ENCODE measurements around the gene DIDO1. TPM values are rescaled to one million over a fixed set of nuclear protein-coding genes. Genes with fewer than 3 reads are reported as not detected.

Gene DIDO1
- total RNA-seq, 2 experiments from 2014 or later: 45.9 to 47.4 TPM

DNA sequence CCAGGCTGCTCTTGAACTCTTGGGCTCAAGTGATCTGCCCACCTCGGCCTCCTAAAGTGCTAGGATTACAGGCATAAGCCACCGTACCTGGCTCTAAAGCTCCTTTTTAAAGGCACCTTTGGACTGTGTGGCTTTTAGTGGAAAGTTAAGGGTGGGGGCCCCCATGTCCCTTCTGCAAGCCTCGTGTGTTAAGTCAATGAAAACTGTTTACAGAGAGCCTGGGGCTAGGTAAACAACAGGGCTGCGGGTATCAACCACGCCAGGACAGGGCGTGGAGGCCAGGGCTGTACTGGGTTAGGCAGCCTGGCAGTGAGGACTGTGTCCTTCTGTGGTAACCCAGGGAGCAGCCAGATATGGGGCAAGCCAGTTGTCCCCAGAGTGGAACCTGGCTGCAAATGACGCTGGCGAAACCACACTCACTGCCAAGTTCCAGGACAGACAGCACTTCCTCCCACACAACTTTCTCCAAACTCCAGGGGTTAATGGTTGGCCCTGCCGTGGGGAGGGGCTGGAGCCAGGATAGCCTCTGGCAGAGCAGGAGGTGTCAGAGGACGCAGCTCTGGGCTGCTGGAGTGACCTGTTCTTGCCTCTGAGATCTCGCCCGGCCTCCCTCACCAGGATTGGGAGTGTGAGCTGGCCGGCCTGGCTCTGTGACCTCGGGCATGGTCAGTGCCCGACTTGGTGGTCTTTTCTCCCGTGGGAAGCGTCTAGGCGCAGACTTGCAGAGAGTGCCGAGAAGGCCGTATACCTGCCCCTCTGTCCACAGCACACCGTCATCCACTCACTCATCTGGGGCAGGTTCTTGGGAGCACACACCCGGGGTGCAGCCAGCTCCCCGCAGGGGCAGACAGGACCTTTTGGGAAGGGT, 29.4 kb upstream of the DIDO1 start:
- H3K9me3 Mint-ChIP-seq: no peaks in the 10 kb centered on the region
- no peaks in the 10 kb centered on the region for H3K27me3 Mint-ChIP-seq
- H3K36me3 Mint-ChIP-seq (ENCODE audit: low read depth): peaks cover 35% of the 10 kb centered on the region
- H3K27ac Mint-ChIP-seq: no peak overlapping the region
- TF ChIP-seq CTCF (IDR thresholded peaks at IDR 0.05): no peak
- DNase-seq (no peak), ATAC-seq (no peak)
- intact Hi-C loops (cut with micrococcal nuclease): loop anchor here (10.0 kb wide), 1 partner anchor 51 kb away; no protein-coding TSS in a partner anchor
- H3K4me3 Mint-ChIP-seq: no peak overlapping the region
- ChIA-PET CTCF (interaction anchor here (1.2 to 3.2 kb wide), 5 partner anchors 14 to 56 kb away, joined by 3 to 17 read pairs (median 7); no protein-coding TSS in a partner anchor), POLR2A (interaction anchor here (3.3 kb wide), 1 partner anchor 18 kb away, joined by 29 read pairs; the partner anchor contains the start of gene GID8)
- H3K4me1 Mint-ChIP-seq (ENCODE audit: low read depth): peaks cover 25% of the 10 kb centered on the region

GRCh38 chr20:62953839-62954703, 27.8 kb upstream of the DIDO1 start:
- ChIA-PET CTCF (interaction anchor here (0.7 to 3.2 kb wide), 18 partner anchors 15 to 131 kb away, joined by 3 to 17 read pairs (median 4); partner anchors contain the start of gene GID8), POLR2A (interaction anchor here (0.6 to 3.3 kb wide), 18 partner anchors 9 to 354 kb away, joined by 3 to 29 read pairs (median 3); partner anchors contain the start of gene GID8)
- TF ChIP-seq CTCF (IDR thresholded peaks at IDR 0.05): no peak
- H3K36me3 Mint-ChIP-seq (ENCODE audit: low read depth): peaks cover 44% of the 10 kb centered on the region
- peak; percentile 89 for DNase-seq
- intact Hi-C loops (cut with micrococcal nuclease): loop anchor here (10.0 kb wide), 1 partner anchor 49 kb away; no protein-coding TSS in a partner anchor
- H3K4me3 Mint-ChIP-seq: peak overlapping the region; percentile 85
- peak overlapping the region; percentile 90 for H3K27ac Mint-ChIP-seq
- H3K4me1 Mint-ChIP-seq (ENCODE audit: low read depth): peaks cover 24% of the 10 kb centered on the region
- ATAC-seq: peak; percentile 86
- H3K27me3 Mint-ChIP-seq: no peaks in the 10 kb centered on the region
- H3K9me3 Mint-ChIP-seq: no peaks in the 10 kb centered on the region

DNA sequence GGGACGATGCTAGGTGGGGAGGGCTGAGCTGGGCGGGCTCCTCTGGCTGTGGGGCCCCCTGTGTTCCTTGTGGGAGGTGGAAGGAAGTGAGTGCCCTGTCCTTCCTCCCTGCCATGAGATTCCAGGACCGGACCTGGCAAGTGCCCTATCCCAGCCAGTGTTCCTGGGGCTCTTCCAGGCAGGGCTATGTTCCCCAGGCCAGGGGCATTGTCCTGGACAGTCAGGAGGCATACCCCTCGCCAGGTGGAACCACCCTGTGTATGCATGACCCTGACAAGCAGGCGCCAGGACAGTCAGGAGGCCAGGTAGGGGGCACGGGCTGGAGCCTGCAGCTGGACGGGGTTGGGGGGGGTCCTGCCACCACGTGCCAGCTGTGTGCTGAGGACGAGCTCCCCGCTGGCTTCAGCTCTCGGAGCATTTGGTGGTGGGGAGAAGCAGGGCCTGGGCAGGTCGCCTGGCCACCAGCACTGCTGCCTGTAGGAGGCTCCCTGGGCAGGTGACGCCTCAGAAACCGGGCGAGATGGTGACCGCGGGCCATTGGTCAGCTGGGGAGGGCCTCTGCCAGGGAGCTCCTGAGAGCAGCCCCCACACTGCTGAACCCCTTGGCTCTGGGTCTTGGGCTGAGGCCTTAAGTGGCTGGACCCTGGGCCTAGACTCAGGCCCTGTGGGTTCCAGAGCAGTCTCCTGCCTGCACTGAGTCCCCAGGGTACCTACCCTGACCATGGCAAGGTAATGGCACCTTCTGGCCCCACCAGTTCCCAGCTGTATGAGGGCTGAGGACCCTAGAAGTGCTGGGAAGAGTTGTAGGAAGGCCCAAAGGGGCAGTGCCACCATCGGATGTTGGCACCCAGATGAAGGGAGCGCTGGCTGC, 26.9 kb upstream of the DIDO1 start:
- H3K27me3 Mint-ChIP-seq: no peaks in the 10 kb centered on the region
- peak overlapping the region; percentile 90 for H3K27ac Mint-ChIP-seq
- ATAC-seq (no peak), DNase-seq (peak; percentile 33)
- H3K36me3 Mint-ChIP-seq (ENCODE audit: low read depth): peaks cover 51% of the 10 kb centered on the region
- POLR2A ChIA-PET: interaction anchor here (0.5 to 3.3 kb wide), 19 partner anchors 9 to 353 kb away, joined by 3 to 29 read pairs (median 3); partner anchors contain the start of gene GID8
- intact Hi-C loops (cut with micrococcal nuclease): loop anchor here (10.0 kb wide), 1 partner anchor 48 kb away; no protein-coding TSS in a partner anchor
- no peak for TF ChIP-seq CTCF (IDR thresholded peaks at IDR 0.05)
- CTCF ChIA-PET: interaction anchor here (0.9 to 3.2 kb wide), 11 partner anchors 18 to 77 kb away, joined by 3 to 17 read pairs (median 4); no protein-coding TSS in a partner anchor
- peaks cover 24% of the 10 kb centered on the region for H3K4me1 Mint-ChIP-seq (ENCODE audit: low read depth)
- H3K4me3 Mint-ChIP-seq: peak overlapping the region; percentile 85
- H3K9me3 Mint-ChIP-seq: no peaks in the 10 kb centered on the region

- Mint-ChIP-seq H3K4me3 (peak within 1 kb of the TSS; percentile 85), H3K36me3 (ENCODE audit: low read depth) (peaks cover 51% of the 10 kb centered on the region), H3K4me1 (ENCODE audit: low read depth) (peaks cover 20% of the 10 kb centered on the region), H3K27ac (peak within 1 kb of the TSS; percentile 90), H3K27me3 (no peaks in the 10 kb centered on the region), H3K9me3 (no peaks in the 10 kb centered on the region)
- POLR2A ChIA-PET: interaction anchor here (0.9 to 3.3 kb wide), 7 partner anchors 8 to 52 kb away, joined by 3 to 29 read pairs (median 4); partner anchors contain the start of gene GID8
- DNase-seq: peak; percentile 88
- intact Hi-C loops (cut with micrococcal nuclease): loop anchor here (10.0 kb wide), 1 partner anchor 48 kb away; no protein-coding TSS in a partner anchor
- peak; percentile 72 for ATAC-seq
- CTCF ChIA-PET: interaction anchor here (1.6 to 3.2 kb wide), 2 partner anchors 20 to 28 kb away, joined by 4 to 17 read pairs; no protein-coding TSS in a partner anchor
- no peak for TF ChIP-seq CTCF (IDR thresholded peaks at IDR 0.05)
Observed at GRCh38 chr20:62952373-62952967, 26.2 kb upstream of the DIDO1 start, which contains the start of gene SLC17A9. Gene SLC17A9, plus strand, starts transcription at chr20:62952709. Its CDS starts 122 bp downstream, at chr20:62952831.
